Measurements from ENCODE around the gene IDH1. TPM values are rescaled to one million over a fixed set of nuclear protein-coding genes. Genes with fewer than 3 reads are reported as not detected.

The IDH1 gene
- total and polyA plus RNA-seq, 2 donors, result 88.4 to 268 TPM

Other genes with a start within 250 kb of the IDH1 start
- 30.1 TPM for gene PLEKHM3, start 229.5 kb downstream of the IDH1 start, total RNA-seq
- 5.7 TPM for gene PLEKHM3, start 229.5 kb downstream of the IDH1 start, polyA plus RNA-seq
- 0.95 TPM for gene CRYGD, start 130.5 kb downstream of the IDH1 start, total RNA-seq
- not detected for gene CRYGD, start 130.5 kb downstream of the IDH1 start, polyA plus RNA-seq
- not detected for gene CRYGC, start 125.2 kb downstream of the IDH1 start, total RNA-seq
- not detected for gene CRYGC, start 125.2 kb downstream of the IDH1 start, polyA plus RNA-seq
- gene CRYGB, start 108.9 kb downstream of the IDH1 start, total RNA-seq, result not detected
- gene CRYGB, start 108.9 kb downstream of the IDH1 start, polyA plus RNA-seq, result not detected
- not detected for gene CRYGA, start 91.5 kb downstream of the IDH1 start, total RNA-seq
- not detected for gene CRYGA, start 91.5 kb downstream of the IDH1 start, polyA plus RNA-seq
- gene C2orf80, start 65.0 kb downstream of the IDH1 start, total RNA-seq, result 0.37 TPM
- not detected for gene C2orf80, start 65.0 kb downstream of the IDH1 start, polyA plus RNA-seq
- gene PIKFYVE, start 11.2 kb upstream of the IDH1 start, total RNA-seq, result 57.5 TPM
- gene PIKFYVE, start 11.2 kb upstream of the IDH1 start, polyA plus RNA-seq, result 9.8 TPM
- gene PTH2R, start 151.7 kb upstream of the IDH1 start, total RNA-seq, result 0.69 TPM
- gene PTH2R, start 151.7 kb upstream of the IDH1 start, polyA plus RNA-seq, result 0.04 TPM

Data from urinary bladder (tissue), 2 donors.